HG03060 (cell line): ENCODE measurements around the gene TIMMDC1.
"Not testable (repeated sequence)": the region's sequence is repeated elsewhere in the genome, so short reads cannot be mapped to it uniquely, and the experiment has no call there.

Experiments
- ATAC-seq: cut with Tn5 transposase; IDR thresholded peaks from one replicate; pipeline ENCODE4 v1.9.1; 2021; ENCODE audit warnings: low read depth, moderate number of reproducible peaks; ENCODE audit not compliant: unreplicated experiment

TIMMDC1 gene

DNA sequence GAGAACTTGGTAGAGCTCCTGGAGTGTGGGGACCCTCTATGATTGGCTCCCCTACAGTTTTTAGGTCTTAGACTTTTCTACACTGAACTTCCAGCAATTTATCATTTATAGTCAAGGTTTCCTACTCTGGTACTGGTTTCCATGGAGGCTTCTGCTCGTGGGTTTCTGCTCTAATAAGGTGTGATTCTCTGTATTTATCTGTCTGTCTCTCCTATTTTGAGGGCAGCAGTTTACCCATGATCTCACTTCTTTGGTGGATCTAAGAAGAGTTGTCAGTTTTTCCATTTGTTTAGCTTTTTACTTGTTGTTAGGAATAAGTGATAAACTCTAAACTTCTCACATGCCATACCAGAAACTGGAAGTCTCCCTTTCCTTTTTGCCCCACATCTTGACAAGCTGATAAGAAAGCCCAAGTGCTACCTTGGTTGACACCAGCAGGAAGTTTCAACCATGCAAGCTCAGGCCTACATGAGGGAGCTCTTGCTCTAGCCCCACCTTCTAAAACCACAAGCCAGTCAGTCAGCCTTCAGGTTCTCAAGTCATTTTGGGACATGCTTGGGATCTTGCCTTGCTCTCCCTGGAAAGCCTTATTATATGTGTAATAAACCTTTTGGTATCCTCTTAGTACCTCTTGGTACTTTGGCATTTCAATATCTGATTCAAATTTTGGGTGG lies 10.0 kb downstream of the TIMMDC1 start:
- no peak for ATAC-seq

DNA sequence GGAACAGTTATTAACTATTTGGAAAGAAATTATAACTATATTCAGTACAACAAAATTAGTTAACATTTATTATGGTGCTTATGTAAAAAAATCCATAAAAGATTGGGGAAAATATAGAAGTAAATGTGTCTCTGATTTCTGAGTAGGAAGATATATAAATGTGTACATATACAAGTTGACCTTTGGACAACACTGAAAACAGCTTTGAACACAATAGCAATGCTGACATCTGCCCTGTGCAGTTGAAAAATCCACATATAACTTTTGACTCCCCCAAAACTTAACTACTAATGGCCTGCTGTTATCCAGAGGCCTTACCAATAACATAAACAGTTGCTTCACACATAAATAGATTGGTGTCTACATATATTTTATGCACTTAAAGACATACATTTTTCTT lies 12.3 kb downstream of the TIMMDC1 start:
- ATAC-seq = no peak

GRCh38 chr3:119514637-119515036 lies 16.3 kb downstream of the TIMMDC1 start:
- no peak for ATAC-seq

- no peak for ATAC-seq
Observed at GRCh38 chr3:119517112-119517511, 18.8 kb downstream of the TIMMDC1 start.

- ATAC-seq = no peak
Observed at GRCh38 chr3:119518026-119518425, 19.7 kb downstream of the TIMMDC1 start.

DNA sequence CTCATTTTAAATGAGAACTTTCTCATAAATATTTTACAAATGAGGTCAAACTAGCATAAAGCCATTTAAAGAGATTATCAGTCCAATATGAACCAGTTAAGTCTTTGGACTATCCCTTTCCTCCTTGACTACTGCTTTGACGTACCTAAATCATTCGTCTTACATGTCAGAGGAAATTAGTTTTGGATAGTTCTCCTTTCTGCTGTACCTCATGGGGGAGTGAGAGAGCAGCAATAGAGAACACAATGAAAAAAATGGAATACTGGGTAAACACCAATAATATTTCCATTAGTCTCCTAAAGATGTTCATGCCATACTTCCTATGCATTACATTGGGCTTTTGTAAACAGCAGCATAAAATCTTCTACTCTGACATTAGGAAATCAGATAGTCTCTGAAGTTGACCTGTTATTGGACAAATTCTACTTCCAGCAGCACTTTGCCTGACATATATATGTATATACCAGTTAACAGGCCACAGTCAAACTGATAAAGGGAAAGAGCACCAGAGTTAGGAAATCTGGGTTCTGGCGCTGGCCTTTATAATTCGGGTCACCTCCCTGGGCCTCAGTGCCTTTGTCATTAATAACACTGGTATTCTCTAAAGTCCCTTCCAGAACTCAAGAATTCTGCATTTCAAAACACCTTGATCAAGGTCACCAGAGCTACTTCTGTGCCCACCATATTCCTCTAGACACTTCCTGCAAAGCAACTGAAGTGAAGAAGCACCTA lies 26.8 kb downstream of the TIMMDC1 start:
- no peak for ATAC-seq

- no peak for ATAC-seq
Observed at GRCh38 chr3:119527714-119528113, 29.4 kb downstream of the TIMMDC1 start.

DNA sequence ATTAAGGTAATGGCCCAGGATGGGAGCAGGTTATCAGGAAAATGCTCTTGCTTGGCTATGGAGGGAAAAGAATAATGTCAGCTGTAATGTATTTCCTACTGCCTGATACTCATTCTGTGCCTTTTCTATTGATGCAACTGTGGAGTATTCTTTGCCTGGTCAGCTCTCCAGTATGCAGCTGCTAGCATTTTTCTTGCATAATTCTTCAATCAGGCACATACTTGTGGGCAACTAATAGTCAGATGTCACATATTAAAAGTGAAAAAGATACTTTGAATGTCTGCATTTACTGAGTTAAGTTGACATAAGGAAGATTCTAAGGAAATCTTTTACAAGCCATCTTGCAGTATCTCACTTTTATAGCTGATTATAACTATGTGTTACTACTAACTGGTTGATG lies 31.5 kb downstream of the TIMMDC1 start:
- no peak for ATAC-seq

GRCh38 chr3:119530456-119530855 lies 32.1 kb downstream of the TIMMDC1 start:
- ATAC-seq = no peak

- no peak for ATAC-seq
Observed at GRCh38 chr3:119531151-119531550, 32.8 kb downstream of the TIMMDC1 start.

DNA sequence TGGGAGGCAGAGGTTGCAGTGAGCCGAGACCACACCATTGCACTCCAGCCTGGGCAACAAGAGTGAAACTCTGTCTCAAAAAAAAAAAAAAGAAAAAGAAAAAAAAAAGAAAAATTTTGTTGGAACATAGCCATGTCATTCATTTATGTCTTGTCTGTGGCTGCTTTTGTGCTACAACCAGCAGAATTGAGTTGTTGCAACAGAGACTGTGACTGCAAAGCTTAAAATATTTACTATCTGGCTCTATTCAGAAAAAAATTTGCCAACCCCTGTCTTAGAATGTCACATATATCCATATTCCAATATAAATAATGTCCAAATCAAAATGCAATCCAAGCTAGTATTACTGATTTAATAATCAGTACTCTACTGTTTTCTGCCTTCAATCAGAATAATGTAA lies 35.9 kb downstream of the TIMMDC1 start:
- ATAC-seq = no peak

GRCh38 chr3:119536757-119537156 lies 38.4 kb downstream of the TIMMDC1 start:
- ATAC-seq = no peak

DNA sequence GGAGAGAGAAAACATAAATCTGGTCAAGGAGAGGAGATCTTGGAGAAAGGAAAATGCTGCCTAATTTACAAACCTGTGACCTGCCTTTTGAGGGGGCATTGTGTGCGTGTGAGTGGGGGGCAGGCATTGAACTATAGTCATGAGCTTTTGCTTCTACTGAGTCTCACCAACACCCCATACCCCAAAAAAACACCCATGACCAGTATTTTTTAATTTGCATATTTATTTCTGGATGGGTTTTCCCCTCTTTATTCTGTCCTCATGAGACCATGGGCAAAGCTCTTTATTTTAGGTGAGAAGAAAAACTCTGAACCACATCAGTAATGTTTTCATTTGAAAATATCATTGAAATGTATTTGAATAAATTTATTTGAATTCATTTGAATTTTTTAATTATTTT lies 40.4 kb downstream of the TIMMDC1 start:
- ATAC-seq = no peak

DNA sequence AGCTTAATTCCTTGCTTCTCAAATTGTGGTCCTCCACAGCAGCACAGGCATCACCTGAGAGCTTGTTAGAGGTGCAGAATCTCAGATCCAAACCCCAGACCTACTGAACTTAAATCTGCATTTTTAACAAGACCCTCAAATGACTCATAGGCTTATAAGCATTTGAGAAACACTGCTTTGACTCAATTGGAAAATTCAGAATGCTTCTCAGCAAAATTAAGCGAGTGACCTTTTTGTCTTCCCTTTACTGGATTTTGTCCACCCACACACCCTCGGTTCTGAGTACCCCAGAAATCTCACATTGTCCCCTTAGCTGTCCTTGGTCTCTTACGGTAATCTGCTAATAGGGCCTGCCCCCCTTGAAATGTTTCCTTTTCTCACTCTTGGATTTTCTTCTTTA lies 43.2 kb downstream of the TIMMDC1 start:
- no peak for ATAC-seq

GRCh38 chr3:119542168-119542767 lies 43.9 kb downstream of the TIMMDC1 start:
- ATAC-seq = no peak

GRCh38 chr3:119543147-119543546 lies 44.8 kb downstream of the TIMMDC1 start:
- ATAC-seq = no peak

GRCh38 chr3:119547227-119547626 lies 48.9 kb downstream of the TIMMDC1 start:
- ATAC-seq = no peak

DNA sequence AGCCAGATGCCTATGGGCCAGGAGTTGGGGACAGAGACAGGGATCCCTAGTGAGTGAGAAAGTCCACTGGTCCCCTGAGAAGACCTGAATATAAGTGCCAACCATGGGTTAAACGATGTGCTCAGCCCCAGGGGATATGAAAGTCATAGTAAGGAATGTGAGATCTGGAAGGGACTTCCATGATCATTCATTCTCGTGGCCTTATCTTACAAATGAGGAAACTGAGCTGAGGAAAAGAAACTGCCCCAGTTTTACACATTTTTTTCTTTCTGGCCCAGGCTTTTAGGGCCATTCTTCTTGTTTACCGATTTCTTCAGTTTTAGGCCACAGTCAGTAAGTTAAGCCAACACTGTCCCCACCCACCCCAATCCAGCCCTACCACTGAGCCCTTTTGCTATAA lies 50.0 kb downstream of the TIMMDC1 start:
- no peak for ATAC-seq

GRCh38 chr3:119550192-119550910 lies 52.0 kb downstream of the TIMMDC1 start:
- ATAC-seq = no peak

- no peak for ATAC-seq
Observed at GRCh38 chr3:119551598-119551997, 53.3 kb downstream of the TIMMDC1 start.

DNA sequence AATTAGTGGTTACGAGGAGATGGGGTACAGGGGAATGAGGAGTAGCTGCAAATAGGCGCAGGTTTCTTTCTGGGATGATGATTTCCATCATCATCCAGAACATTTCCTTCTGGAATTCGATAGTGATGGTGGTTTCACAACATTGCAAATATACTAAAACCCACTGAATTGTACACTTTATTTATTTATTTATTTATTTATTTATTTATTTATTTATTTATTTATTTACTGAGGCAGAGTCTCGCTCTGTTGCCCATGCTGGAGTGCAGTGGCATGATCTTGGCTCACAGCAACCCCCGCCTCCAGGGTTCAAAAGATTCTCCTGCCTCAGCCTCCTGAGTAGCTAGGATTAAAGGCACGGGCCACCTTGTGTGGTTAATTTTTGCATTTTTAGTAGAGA lies 54.6 kb downstream of the TIMMDC1 start:
- ATAC-seq = not testable (repeated sequence)
